ENCODE data around the gene TRIM74. TPM values are rescaled to one million over a fixed set of nuclear protein-coding genes. Genes with fewer than 3 reads are reported as not detected.
A peak's percentile ranks its signal among the peaks of the same experiment; 100 is the strongest.
"Not testable (repeated sequence)": the region's sequence is repeated elsewhere in the genome, so short reads cannot be mapped to it uniquely, and the experiment has no call there.

Gene TRIM74
- total RNA-seq, 1 experiment from 2014 or later = not detected

DNA sequence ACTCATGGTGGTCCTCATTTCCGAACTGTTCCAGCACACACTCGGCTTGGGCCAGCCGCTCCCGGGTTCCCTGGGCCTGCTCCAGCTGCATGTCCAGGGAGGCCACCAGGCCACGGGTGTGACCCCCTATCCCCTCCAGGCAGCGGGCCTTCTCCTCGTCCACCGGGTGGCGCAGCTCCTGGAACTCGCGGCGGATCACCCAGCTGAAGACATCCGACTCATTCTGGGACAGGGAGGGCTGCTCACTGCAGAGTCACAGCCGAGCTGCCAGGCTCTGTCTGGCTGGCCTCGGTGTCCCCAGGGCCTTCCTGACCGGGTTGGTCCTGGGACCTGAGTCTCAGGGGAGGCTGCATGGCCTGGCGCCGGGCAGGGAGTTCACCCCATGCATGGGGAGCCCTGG lies 9.2 kb downstream of the TRIM74 start:
- not testable (repeated sequence) for DNase-seq (ENCODE audit: low read depth)

DNA sequence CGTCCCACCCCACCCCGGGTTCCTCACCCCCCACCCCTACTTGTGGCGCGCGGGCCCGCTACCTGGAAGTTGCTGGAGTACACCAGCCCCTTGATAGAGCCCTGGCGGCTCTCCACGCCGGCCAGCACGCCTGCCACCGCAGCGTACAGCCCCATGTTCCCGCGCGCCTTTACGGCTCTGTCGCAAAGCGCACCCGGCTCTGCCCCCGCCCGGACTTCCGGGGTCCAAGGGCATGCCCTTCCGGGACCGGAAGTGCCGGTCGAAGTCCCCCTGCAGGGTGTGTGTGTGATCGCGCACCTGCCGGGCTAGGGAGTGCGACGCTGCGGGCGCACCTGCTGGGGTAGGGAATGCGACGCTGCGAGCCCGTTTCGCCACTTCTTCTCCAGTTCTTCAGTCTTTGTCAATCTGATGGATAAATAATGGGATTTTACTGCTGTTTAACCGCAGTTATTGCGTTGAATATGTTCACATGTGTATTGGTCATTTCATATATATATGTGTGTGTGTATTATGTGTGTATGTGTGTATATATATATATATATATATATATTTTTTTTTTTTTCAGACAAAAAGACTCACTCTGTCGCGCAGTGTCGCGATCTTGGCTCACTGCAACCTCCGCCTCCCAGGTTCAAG lies 14.6 kb downstream of the TRIM74 start:
- not testable (repeated sequence) for DNase-seq (ENCODE audit: low read depth)

DNA sequence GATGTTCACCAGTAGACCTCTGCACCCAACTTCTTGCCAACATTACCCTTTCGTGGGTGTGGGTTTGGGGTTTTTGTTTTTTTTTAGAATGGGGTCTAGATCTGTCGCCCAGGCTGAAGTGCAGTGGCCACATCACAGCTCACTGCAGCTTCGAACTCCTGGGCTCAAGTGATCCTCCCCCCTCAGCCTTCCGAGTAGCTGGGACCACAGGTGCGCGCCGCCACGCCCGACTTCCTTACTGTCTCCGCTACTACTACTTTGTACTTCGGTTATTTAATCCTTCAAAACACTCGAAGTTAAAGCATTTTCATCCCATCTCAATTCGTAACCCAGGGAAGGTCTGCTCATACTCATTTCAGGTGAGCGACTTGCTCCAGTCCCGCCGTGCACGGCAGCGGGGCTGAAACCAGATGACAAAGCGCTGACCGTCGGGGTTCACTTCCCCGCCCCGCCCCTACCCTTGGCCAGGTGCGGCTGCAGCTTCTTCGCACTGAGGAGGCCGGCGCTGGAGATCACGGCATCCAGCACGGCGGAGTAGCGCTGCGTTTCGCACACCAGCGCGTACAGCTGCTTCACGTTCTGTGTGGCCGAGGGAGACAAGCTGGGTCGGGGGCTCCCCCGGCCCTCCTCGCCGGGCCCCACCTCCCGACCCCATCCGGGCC lies 15.2 kb downstream of the TRIM74 start:
- DNase-seq (ENCODE audit: low read depth) = not testable (repeated sequence)

DNA sequence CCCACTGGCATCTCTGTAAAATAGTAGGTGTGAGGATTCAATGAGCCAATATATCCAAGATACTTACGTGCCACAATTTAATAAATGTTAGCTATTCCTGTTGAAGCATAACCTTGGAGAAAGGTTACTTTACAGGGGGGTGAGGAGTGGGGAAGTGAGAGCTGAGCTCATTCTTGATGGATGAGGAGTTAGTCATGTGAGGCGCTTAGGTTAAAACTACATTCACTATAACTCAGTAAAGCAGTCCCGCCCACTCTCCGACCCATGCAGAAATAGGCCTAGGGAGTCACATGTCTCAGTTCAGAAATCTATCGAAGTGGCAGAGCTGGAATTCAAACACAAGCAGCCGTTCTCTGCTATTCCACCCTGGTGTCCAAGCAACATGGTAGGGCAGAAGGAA lies 18.8 kb downstream of the TRIM74 start:
- DNase-seq (ENCODE audit: low read depth) = not testable (repeated sequence)

DNA sequence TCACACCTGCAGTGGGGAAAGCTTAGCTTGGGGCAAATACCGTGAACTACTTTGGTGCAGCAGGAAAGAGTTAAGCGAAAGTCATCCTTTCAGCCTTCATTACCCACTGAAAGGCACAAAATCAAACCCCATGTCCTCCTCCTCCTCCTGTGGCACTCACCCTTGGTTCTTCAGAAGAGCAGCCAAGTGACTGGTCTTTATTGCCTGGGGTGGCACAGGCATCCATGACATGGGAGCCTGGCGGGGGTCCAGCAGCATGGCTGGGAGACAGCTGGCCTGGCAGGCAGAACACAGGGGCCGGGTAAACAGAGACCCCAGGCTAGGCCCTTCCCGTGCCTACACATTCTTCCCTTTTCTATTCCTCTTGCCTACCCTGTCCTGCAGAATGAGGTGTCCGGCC lies 19.6 kb downstream of the TRIM74 start:
- DNase-seq (ENCODE audit: low read depth) = not testable (repeated sequence)

DNA sequence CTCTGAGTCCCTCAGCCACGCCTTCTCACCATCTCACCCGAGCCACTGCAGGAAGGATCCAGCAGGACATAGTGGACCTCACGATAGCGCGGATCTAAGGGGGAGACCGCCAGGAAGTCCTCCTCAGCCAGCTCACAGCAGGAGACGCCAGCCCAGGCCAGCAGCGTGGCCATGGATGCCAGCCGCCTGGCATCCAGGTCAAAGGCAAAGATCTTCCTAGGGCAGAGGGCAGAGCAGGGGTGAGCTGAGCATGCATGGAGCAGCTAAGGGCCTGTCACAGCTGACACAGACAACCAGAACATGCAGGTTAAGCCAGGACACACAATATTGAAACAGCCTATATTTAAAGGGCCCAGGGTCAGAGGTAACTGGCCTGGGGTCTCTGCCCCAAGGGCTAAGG lies 20.0 kb downstream of the TRIM74 start:
- DNase-seq (ENCODE audit: low read depth) = not testable (repeated sequence)

DNA sequence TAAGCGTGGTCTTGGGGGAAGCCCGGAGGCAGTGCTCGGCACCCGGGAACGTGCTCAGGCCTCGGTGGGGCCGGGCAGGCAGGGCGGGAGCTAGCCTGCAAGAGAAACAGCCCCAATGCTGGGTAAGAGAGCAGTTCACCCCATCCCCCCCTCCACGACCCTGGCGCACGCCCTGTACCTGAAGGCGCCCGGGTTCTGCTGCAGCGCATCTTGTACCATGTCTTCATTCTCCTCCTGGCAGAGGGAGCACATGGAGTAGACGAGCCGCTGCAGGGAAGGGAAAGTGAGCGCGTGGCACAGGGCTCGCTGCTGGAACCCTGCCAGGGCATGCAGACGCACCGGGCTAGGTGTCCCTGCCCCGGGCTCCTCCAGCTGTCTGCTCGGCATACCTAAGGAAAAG lies 20.6 kb downstream of the TRIM74 start:
- DNase-seq (ENCODE audit: low read depth) = not testable (repeated sequence)

DNA sequence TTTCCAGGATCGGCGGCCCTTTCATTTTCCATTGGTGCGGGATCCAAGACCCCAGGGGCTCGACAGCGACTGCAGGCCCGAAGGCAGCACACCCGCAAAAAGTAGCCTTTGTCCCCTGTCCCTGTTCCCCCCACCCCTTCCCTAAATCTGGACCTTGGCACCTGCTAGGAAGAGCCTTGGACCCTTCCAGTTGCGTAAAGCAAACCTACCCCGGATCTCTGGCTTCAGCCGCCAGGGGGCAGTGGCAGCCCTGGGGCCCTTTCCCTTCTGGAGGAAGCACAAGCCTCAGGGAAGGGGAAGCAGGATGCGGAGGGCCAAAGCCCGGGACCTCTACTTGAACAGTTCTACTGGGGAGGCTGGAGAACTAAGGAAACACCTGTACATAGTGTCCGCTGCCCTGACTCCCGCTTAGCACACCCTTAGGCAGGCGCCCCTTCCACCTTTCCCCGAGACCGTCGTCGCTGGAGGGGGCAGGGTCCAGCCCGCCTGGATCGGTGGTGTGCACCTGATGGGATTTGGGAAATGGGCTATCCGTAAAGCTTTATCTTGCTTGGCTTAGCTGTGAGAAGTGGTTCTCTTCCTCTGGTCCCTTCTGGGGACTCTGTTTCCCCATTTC lies 23.0 kb downstream of the TRIM74 start:
- not testable (repeated sequence) for DNase-seq (ENCODE audit: low read depth)

DNA sequence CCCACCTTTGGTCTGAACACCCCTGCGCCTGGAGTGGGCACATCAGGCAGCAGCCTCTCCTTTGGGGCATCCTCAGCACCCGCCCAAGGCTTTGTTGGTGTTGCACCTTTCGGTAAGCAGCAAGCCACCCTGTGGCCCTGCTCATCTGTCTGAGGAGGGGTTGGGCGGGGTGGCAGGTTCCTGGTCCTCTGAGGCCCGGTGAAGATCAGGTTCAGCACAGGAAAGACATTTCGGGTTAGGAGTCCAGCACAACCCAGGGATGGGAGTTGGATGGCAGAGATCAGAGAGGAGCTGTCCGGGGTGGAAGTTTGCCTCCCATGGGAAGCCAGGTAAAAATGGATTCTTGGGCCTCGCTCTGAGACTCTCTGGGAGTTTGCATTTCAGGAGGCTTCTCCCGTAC lies 23.7 kb downstream of the TRIM74 start:
- DNase-seq (ENCODE audit: low read depth) = not testable (repeated sequence)

DNA sequence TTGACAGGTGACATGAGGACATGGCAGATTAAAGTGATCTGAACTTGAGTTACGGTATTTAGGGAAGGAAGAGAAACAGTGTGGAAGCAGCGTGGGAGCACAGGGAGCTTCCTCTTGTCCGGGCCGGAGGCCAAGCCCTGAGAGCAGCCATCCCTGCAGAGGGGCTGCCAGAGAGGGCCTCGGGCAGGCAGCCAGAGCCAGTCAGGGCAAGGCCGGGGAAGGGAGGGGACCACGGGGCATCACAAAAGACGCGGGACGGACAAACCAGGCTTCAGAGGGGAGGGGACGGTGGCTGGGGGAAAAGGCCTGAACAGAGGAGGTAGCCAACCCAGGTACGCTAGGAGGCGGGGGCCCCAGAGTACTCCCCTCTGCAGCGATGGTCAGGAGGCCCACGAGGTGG lies 24.3 kb downstream of the TRIM74 start:
- not testable (repeated sequence) for DNase-seq (ENCODE audit: low read depth)

DNA sequence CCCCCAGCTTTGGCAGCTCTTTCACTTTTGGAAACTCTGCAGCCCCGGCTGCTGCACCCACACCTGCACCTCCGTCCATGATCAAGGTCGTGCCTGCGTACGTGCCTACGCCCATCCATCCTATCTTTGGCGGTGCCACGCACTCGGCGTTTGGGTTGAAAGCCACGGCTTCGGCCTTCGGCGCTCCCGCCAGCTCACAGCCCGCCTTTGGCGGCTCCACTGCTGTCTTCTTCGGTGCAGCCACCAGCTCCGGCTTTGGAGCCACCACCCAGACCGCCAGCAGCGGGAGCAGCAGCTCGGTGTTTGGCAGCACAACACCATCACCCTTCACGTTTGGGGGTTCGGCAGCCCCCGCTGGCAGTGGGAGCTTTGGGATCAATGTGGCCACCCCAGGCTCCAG lies 26.3 kb downstream of the TRIM74 start:
- not testable (repeated sequence) for DNase-seq (ENCODE audit: low read depth)

DNA sequence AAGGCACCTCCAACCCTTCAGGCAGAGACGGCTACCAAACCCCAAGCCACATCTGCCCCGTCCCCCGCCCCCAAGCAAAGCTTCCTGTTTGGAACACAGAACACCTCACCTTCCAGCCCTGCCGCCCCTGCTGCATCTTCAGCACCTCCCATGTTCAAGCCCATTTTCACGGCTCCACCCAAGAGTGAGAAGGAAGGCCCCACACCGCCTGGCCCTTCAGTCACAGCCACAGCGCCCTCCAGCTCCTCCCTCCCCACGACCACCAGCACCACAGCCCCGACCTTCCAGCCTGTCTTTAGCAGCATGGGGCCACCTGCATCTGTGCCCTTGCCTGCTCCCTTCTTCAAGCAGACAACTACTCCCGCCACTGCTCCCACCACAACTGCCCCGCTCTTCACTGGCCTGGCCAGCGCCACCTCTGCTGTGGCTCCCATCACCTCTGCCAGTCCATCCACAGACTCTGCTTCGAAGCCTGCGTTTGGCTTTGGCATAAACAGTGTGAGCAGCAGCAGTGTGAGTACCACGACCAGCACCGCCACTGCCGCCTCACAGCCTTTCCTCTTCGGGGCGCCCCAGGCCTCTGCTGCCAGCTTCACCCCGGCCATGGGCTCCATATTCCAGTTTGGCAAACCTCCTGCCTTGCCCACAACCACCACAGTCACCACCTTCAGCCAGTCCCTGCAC lies 27.1 kb downstream of the TRIM74 start:
- DNase-seq (ENCODE audit: low read depth) = not testable (repeated sequence)

DNA sequence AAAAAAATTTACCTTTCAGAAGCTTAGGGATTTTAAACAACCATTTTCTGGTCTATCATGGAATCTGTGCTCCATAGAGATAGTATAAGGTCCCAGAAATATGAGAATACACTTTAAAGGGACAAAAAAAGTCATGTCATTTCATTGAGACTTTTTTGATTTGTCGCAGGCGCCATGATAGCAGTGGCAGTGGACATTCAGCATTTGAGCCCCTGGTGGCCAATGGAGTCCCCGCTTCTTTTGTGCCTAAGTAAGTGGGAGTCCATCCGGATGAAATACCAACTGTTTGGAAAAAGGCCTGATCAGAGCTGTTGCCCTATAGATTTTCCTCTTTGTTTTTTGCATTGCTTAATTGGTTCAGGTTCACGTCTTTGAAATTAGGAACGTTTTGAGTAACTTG lies 41.0 kb downstream of the TRIM74 start:
- not testable (repeated sequence) for DNase-seq (ENCODE audit: low read depth)

DNA sequence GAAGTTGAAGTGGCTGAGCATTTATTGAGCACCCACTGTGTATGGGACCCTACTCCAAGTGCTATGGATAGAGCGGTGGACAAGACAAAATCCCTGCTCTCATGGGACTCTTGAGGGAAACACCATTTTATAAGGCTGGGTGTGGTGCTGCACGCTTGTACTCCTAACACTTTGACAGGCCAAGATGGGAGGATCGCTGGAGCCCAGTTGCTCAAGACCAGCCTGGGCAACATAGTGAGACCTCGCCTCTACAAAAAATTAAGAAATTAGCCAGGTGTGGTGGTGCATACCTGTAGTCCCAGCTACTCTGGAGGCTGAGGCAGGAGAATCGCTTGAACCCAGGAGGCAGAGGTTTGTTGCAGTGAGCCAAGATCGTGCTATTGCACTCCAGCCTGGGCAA lies 41.5 kb downstream of the TRIM74 start:
- DNase-seq (ENCODE audit: low read depth) = not testable (repeated sequence)

DNA sequence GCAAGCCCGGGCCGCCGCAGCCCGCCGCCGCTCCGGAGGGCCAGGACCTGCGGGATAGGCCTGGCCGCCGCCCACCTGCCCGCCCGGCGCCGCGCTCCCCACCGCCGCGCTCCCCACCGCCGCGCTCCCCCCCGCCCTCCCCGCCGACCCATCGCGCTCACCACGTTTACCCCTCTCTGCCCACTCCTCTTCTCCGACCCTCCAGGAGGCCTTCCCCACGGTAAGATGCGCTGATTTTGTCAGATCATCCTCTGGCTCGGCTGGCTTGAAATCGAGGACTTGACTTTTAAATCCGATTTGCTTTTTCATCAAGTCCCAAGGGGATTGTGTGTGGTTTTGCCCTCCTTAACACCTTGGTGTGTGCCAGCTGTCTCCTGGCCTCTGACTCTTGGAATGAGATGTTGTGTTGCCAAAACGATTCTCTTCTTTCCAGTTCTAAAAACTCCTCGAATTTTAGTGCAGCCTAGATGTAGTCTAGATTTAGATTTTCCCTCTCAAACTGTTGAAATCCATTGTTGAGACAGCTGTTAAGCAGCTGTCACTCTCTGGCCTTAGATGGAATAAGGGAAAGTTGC lies 43.6 kb downstream of the TRIM74 start:
- DNase-seq (ENCODE audit: low read depth) = peak; percentile 27

DNA sequence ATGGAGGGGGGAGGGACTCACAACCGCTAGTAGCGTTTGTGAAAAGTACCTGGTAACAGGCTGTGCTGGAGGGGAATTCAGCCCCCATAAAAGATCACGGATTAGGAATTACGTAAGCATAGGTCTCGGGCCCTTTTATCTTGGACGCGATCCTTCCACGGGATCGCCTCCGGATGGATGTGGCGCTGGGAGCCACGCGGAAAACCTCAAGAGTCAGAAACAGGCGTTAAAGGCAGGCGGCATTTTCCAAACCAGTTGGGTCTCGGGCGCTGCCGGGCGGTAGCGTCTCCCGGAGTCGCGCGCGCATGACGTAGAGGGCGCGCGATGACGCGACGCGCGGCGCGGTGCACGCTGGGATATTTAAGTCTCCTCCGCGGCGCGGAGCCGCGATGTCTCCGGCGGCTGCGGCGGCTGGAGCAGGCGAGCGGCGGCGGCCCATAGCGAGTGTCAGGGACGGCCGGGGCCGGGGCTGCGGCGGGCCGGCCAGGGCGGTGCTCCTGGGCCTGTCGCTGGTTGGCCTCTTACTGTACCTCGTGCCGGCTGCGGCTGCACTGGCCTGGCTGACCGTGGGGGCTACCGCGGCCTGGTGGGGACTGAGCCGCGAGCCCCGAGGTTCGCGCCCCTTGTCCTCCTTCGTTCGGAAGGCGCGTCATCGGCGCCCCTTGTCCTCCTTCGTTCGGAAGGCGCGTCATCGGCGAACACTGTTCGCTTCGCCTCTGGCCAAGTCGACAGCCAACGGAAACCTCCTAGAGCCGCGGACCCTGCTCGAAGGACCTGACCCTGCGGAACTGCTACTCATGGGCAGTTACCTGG lies 44.3 kb downstream of the TRIM74 start, which contains the start of gene POM121:
Gene POM121 (plus strand): TSS at position 363 of the 813 bp plus-strand sequence. CDS start 27 bp downstream, at position 390.
- peak; percentile 96 for DNase-seq (ENCODE audit: low read depth)

DNA sequence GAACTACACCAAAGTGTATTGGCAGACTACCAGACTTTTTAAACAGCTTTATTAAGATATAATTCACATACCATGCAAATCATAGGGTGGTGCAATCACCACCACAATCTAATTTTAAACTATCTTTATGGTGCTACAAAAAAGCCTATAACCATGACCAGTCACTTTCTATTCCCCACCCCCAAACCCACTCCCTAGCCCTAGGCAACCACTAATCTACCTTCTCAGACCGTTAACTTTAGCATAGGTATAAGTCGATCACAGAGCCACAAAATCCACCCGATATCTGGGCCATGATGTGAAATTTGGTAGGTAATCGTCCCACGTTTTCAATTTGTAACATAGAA lies 44.9 kb downstream of the TRIM74 start:
- no peak for DNase-seq (ENCODE audit: low read depth)

DNA sequence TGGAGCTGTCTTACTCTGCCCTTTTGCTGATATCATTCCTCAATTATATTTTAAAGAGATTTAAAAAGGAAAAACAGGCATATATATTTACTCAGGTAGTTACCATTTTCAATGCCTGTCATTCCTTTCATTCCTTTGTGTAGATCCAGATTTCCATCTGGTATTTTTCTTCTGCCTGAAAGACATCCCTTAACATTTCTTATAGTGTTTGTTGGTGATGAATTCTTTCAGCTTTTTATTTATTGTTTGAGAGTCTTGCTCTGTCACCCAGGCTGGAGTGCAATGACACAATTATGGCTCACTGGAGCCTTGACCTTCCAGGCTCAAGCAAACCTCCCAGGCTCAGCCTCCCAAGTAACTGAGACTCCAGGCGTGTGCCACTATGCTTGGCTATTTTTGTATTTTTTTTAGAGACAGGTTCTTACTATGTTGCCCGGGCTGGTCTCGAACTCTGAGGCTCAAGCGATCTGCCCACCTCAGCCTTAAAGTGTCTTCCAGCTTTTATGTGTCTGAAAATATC lies 50.0 kb downstream of the TRIM74 start:
- no peak for DNase-seq (ENCODE audit: low read depth)

DNA sequence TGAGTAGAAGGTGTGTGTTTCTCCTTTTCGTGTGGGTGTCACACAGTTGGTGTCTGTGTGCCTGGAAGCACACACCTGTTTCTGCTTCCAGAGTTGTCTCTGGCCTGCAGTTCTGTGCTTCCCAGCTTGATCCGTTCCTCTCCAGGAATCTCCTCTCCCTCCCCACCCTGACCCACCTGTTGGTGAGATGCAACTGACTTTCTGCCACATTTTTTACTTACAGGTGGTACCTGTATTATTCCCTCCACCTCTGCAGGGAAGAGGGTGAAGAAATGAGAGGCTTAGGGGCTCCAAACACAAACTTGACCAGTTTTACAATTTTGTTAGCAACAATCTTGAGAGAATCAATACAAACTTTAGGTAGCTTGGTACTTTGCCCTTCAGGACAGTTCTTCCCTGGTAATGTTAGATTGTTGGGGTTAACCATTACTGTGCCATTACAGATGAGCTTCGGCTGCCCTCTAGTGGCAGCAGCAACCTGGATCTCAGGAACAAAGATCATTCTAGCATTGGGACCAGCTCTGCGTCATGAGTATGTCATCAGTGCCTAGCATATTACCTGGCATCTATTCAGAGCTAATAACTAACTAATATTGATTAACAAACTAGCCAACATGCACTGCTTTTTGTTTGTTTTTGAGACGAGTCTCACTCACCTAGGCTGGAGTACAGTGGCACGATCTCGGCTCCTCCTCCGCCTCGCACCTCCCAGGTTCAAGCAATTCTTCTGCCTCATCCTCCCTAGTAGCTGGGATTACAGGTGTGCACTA lies 54.3 kb downstream of the TRIM74 start:
- DNase-seq (ENCODE audit: low read depth) = peak; percentile 71

DNA sequence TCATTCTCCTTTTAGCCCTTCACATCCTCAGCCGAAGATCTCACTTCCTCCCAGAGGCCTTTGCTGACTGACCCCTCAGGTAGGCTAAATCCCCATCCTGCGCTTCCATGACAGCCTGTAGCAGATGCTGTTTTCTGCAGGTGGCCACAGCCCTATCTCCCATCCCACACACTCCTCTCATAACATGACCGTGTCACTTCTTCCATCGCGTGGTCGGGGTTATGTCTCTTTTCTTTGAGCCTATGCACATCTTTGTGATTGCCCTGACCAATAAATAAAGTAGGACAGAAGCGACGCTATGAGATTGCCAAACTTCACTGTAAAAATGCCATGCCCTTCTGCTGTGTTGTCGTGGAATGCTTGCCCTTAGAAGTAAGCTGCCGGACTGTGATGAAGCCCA lies 55.5 kb downstream of the TRIM74 start:
- not testable (repeated sequence) for DNase-seq (ENCODE audit: low read depth)
